Common myeloid progenitor, CD34-positive (primary cell): ENCODE measurements around the gene SHPK.

Source experiments
- CTCF ChIA-PET: fragments of 350-600 bp; sonication (Branson Sonifier 250); formaldehyde crosslinking; loops from one replicate; lab custom pipeline; 2021; ENCODE audit warnings: antibody characterized with exemption; lab: Charles Lee
- POLR2A ChIA-PET: fragments of 350-600 bp; sonication (Branson Sonifier 250); formaldehyde crosslinking; loops from one replicate; lab custom pipeline; 2021; ENCODE audit warnings: antibody characterized with exemption; lab: Charles Lee
- DNase-seq, 3 donors: peaks; one replicate each; pipeline versions ENCODE4 v3.0.0 to v3.0.0-alpha.2; 2013
- H3K27ac ChIP-seq, 2 experiments: 1 replicate in 1 of 2; 2 replicates in 1 of 2; pipeline ENCODE4 v1.7.0; 2013; ENCODE audit warnings: inconsistent platforms in 2 of 2, low read length in 2 of 2, mild to moderate bottlenecking in 2 of 2, low read depth in 1 of 2, moderate library complexity in 1 of 2; ENCODE audit not compliant: severe bottlenecking in 2 of 2, insufficient read depth in 1 of 2, poor library complexity in 1 of 2
- H3K27me3 ChIP-seq, 5 experiments: replicated peaks in 2 of 5; 1 replicate in 3 of 5; 2 replicates in 2 of 5; pipeline versions ENCODE4 v1.6.1 to v1.7.0; 2013; ENCODE audit warnings: low read length in 4 of 5, mild to moderate bottlenecking in 2 of 5, moderate library complexity in 2 of 5, inconsistent platforms in 1 of 5; ENCODE audit not compliant: insufficient read depth in 5 of 5, control insufficient read depth in 4 of 5
- H3K36me3 ChIP-seq, 4 experiments: 1 replicate in 2 of 4; 2 replicates in 2 of 4; pipeline versions ENCODE4 v1.6.1 to v1.7.0; 2013; ENCODE audit warnings: low read length in 3 of 4, control low read depth in 1 of 4, mild to moderate bottlenecking in 1 of 4; ENCODE audit not compliant: control insufficient read depth in 4 of 4, insufficient read depth in 4 of 4
- H3K4me1 ChIP-seq, 4 experiments: 1 replicate in 3 of 4; 2 replicates in 1 of 4; pipeline versions ENCODE4 v1.6.1 to v1.7.1; 2013; ENCODE audit warnings: low read length in 3 of 4, mild to moderate bottlenecking in 3 of 4, control low read depth in 1 of 4, inconsistent platforms in 1 of 4, moderate library complexity in 1 of 4; ENCODE audit not compliant: control insufficient read depth in 4 of 4, insufficient read depth in 4 of 4; ENCODE audit errors: control extremely low read depth in 1 of 4
- H3K4me3 ChIP-seq, 7 experiments: 1 replicate in 4 of 7; 2 replicates in 3 of 7; pipeline versions ENCODE4 v1.5.1 to v1.7.0; 2013; ENCODE audit warnings: mild to moderate bottlenecking in 7 of 7, low read length in 6 of 7, moderate library complexity in 6 of 7, inconsistent platforms in 2 of 7, low read depth in 2 of 7, control low read depth in 1 of 7; ENCODE audit not compliant: insufficient read depth in 4 of 7, control insufficient read depth in 1 of 7; ENCODE audit errors: extremely low read depth in 1 of 7
- H3K9me3 ChIP-seq, 5 experiments: 1 replicate in 4 of 5; 2 replicates in 1 of 5; pipeline versions ENCODE4 v1.6.1 to v1.7.1; 2013; ENCODE audit warnings: low read length in 4 of 5, mild to moderate bottlenecking in 2 of 5, inconsistent platforms in 1 of 5, low read depth in 1 of 5, moderate library complexity in 1 of 5; ENCODE audit not compliant: control insufficient read depth in 4 of 5, insufficient read depth in 2 of 5; ENCODE audit errors: control extremely low read depth in 1 of 5
- WGBS: methylation state at CpG from one replicate; pipeline ENCODE4 v1.1.5; 2013; ENCODE audit not compliant: insufficient coverage; 5-methylcytosine and 5-hydroxymethylcytosine counted together

SHPK gene

DNA sequence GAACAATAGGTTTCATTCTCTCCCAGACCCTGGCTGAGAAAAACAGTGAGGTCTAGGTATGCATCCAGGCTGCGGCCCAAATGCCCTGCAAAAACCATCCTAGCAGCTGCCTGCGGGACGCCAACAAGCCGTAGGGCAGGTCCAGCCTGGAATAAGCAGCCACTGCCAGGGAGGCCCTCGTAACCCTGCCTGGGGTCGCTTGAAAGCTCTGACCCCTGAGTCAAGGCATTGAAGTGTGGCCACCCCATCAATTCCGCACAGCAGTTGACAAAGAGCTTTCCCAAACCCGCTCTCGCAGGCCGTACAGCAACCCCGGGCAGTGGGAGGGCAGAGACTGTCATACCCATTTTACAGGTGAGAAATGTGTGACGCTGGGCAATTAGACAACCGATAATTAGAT lies 38.0 kb downstream of the SHPK start:
- no peak for DNase-seq
- Histone ChIP-seq H3K27ac (no peak overlapping the region), H3K36me3 (peaks cover 0 to 12% (median 2%) of the 10 kb centered on the region in 4 experiments), H3K27me3 (no peaks in the 10 kb centered on the region), H3K4me3 (no peak overlapping the region), H3K4me1 (no peaks in the 10 kb centered on the region), H3K9me3 (no peaks in the 10 kb centered on the region)
- ChIA-PET CTCF (no interaction called here), POLR2A (no interaction called here)
- WGBS = 94% methylated on average over 13 of the region's 13 CpGs

DNA sequence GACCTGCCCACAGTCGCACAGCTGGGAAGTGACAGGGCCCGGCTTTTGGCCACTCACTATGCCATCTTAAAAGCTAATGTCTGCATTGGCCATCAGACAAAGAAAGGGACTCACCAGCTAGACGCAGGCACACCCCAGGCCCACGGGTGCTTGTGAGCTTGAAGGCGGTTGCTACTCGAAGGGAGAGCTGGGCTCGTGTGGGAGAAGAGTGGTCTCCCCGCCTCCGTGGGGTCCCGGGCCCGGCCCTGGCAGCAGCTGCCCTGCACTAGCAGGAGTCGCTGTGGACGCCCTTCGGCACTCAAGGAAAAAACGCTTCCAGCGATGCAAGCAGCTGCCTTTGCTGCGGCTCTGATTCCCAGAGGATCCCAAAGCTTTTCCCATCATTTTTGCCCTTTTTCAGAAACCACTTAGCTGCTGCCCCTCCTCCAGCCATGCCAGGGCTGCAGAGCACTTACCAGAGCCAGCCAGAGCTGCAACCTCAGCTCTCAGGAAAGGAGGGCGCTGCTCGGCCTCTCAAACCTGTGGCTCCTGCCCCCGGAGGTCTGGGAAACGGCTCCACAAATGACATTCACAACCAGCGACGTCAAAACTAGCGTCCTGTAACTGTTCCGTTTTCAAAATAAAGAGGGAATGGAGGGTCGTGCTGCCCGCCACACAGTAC lies 39.1 kb downstream of the SHPK start:
- Histone ChIP-seq H3K27ac (no peak overlapping the region), H3K4me1 (no peaks in the 10 kb centered on the region), H3K36me3 (peaks cover 0 to 12% (median 0%) of the 10 kb centered on the region in 4 experiments), H3K27me3 (no peaks in the 10 kb centered on the region), H3K4me3 (no peak overlapping the region), H3K9me3 (no peaks in the 10 kb centered on the region)
- no peak for DNase-seq
- ChIA-PET CTCF (interaction anchor here (1.0 kb wide), 1 partner anchor 51 kb away, joined by 3 read pairs; no protein-coding TSS in a partner anchor), POLR2A (no interaction called here)
- 95% methylated on average over 26 of the region's 27 CpGs for WGBS

DNA sequence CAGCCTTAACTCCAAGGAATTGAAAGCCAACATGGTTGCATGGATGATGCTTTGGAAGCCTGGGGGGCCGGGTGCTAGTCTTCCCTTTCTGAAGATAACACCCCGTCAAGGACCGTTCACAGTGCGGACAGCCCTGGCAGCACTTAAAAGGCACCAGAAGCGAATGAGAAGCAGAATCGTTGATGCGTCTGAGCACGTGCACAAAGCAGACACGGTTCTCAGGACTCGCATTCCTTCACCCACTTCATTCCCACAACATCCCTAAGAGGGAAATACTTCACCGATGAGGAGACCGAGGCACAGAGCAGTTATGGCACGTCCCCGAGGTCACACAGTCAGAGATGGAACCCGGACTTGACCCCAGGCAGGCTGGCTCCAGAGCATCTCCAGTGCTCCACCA lies 41.1 kb downstream of the SHPK start:
- H3K27me3 ChIP-seq = no peaks in the 10 kb centered on the region
- POLR2A ChIA-PET = no interaction called here
- peaks cover 0 to 20% (median 6%) of the 10 kb centered on the region in 4 experiments for H3K36me3 ChIP-seq
- CTCF ChIA-PET = no interaction called here
- DNase-seq = no peak
- H3K4me1 ChIP-seq = no peaks in the 10 kb centered on the region
- no peak overlapping the region for H3K4me3 ChIP-seq
- WGBS = 96% methylated on average over 15 of the region's 15 CpGs
- H3K9me3 ChIP-seq = no peaks in the 10 kb centered on the region
- no peak overlapping the region for H3K27ac ChIP-seq

DNA sequence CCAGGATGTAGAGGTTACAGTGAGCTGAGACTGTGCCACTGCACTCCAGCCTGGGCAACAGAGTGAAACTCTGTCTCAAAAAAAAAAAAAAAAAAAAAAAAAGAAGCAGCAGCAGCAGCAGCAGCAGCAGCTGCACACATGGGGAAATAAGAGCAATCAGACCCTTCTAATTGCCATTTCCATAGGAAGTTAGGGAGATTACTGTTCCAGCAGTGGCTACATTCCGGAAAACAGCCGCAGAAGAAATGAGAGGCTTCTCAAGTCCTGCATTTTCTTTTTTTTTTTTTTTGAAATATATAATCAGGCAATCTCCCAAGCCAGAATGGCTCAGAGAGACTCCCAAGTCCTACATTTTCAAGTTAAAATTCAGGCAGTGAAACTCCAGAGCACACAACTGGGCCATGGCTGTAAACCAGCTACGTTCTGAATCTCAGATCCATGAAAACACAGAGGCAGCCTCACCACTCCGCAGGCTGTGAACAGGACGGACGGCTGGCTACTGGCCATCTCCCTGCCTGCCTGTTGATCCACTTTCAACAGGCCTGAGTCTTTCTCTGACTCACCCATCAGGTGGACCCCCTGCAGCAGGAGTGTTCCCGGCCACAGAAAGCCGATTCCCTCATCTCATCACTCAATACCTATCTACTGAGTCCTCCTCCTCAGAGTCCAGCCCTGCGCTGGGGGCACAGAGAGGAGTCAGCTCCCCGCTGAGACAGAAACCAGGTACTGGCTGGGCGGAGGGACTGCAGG lies 41.8 kb downstream of the SHPK start:
- POLR2A ChIA-PET = no interaction called here
- WGBS = 88% methylated on average over 6 of the region's 11 CpGs
- Histone ChIP-seq H3K36me3 (peaks cover 0 to 24% (median 13%) of the 10 kb centered on the region in 4 experiments), H3K9me3 (no peaks in the 10 kb centered on the region), H3K27me3 (no peaks in the 10 kb centered on the region), H3K27ac (no peak overlapping the region), H3K4me3 (no peak overlapping the region), H3K4me1 (no peaks in the 10 kb centered on the region)
- CTCF ChIA-PET = no interaction called here
- no peak for DNase-seq

DNA sequence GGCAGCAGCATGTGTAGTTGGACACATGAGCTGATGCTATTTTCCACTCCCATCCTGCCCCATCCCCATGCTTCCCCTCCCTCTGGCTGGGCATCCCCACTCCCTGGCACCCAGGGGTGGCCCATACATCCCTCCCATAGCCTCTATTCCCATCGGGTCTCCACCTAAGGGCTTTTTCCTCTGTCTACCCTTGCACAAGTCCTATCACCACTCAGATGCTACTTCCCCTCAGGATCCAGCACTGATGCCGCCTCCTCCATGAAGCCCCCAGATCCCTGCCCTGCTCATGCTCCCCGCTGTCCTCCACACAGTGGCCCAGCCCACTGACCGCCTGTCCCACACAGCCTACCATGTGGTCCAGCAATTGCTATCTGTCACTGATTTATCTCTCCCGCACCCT lies 42.7 kb downstream of the SHPK start:
- H3K4me1 ChIP-seq = no peaks in the 10 kb centered on the region
- CTCF ChIA-PET = no interaction called here
- POLR2A ChIA-PET = no interaction called here
- H3K4me3 ChIP-seq = no peak overlapping the region
- WGBS = 100% methylated on average over 4 of the region's 5 CpGs
- H3K9me3 ChIP-seq = no peaks in the 10 kb centered on the region
- DNase-seq = no peak
- H3K27ac ChIP-seq = no peak overlapping the region
- H3K36me3 ChIP-seq = peaks cover 0 to 24% (median 14%) of the 10 kb centered on the region in 4 experiments
- H3K27me3 ChIP-seq = no peaks in the 10 kb centered on the region

DNA sequence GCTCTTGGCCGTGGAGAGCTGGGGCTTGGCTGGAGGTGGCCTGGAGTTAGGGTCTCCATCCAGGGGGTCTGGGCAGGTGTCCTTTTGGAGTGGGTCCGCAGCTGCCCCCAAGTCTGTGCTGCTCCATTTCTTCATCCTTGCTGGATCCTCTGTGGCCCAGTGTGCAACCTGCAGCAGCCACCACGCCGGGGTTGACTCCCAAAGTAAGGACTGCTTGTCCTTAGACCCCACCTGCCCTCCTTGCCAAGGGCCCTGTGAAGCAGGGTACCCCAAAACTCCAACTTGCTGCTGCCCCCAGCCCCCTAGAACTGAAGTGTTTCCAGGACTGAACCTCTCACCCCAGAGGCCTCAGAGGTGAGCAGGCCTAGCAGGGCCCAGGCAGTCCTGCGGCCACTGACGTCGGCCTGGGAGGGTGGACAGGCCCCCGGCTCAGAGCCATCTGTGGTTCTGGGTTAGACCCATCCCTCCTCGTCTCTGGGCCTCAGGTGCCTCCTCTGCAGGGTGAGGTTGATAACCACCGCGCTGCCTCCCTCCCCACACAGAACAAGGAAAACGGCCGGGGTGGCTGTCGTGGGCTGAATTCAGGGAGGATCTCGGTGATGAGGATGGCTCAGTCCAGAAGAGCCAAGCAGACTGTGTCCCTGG lies 43.7 kb downstream of the SHPK start:
- peaks cover 0 to 22% (median 21%) of the 10 kb centered on the region in 4 experiments for H3K36me3 ChIP-seq
- H3K27me3 ChIP-seq = no peaks in the 10 kb centered on the region
- H3K4me1 ChIP-seq = no peaks in the 10 kb centered on the region
- ChIA-PET CTCF (no interaction called here), POLR2A (no interaction called here)
- DNase-seq = no peak
- H3K27ac ChIP-seq = no peak overlapping the region
- no peak overlapping the region for H3K4me3 ChIP-seq
- 96% methylated on average over 14 of the region's 15 CpGs for WGBS
- H3K9me3 ChIP-seq = no peaks in the 10 kb centered on the region

DNA sequence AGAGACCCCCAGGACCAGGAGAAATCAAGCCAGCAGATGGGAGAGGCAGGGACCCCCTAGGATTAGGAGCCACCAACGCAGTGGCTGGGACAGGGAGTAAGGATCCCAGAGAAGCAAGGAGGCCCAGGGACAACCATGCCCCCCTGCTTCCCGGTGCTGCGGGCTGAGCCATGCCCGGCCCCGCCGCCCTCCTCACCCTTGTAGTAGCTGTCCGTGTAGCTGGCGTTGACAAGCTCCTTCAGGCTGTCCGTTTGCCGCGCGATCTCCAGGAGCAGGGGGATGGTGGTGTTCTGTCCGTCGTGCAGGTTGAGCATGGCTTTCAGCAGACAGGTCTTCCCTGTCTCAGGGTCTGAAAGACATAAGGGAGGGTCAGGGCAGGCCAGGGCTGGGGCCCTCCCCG lies 45.3 kb downstream of the SHPK start:
- DNase-seq = no peak
- peaks cover 2 to 33% (median 25%) of the 10 kb centered on the region in 4 experiments for H3K36me3 ChIP-seq
- no peaks in the 10 kb centered on the region for H3K9me3 ChIP-seq
- CTCF ChIA-PET = interaction anchor here (0.7 kb wide), 1 partner anchor 11 kb away, joined by 3 read pairs; no protein-coding TSS in a partner anchor
- H3K27me3 ChIP-seq = no peaks in the 10 kb centered on the region
- POLR2A ChIA-PET = no interaction called here
- no peaks in the 10 kb centered on the region for H3K4me1 ChIP-seq
- H3K27ac ChIP-seq = no peak overlapping the region
- WGBS = 93% methylated on average over 12 of the region's 15 CpGs
- no peak overlapping the region for H3K4me3 ChIP-seq
